ENCODE data around the gene GADD45G.
A peak's percentile ranks its signal among the peaks of the same experiment; 100 is the strongest.

Gene GADD45G

GRCh38 chr9:89606049-89606623 is 1.3 kb downstream of the GADD45G start:
- H3K27ac ChIP-seq, result peak overlapping the region; percentile 97
- TF ChIP-seq ZFX (IDR thresholded peaks at IDR 0.05; ENCODE audit: borderline replicate concordance), result no peak
- TF ChIP-seq, protein P1, sequence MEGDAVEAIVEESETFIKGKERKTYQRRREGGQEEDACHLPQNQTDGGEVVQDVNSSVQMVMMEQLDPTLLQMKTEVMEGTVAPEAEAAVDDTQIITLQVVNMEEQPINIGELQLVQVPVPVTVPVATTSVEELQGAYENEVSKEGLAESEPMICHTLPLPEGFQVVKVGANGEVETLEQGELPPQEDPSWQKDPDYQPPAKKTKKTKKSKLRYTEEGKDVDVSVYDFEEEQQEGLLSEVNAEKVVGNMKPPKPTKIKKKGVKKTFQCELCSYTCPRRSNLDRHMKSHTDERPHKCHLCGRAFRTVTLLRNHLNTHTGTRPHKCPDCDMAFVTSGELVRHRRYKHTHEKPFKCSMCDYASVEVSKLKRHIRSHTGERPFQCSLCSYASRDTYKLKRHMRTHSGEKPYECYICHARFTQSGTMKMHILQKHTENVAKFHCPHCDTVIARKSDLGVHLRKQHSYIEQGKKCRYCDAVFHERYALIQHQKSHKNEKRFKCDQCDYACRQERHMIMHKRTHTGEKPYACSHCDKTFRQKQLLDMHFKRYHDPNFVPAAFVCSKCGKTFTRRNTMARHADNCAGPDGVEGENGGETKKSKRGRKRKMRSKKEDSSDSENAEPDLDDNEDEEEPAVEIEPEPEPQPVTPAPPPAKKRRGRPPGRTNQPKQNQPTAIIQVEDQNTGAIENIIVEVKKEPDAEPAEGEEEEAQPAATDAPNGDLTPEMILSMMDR (IDR thresholded peaks at IDR 0.05), result no peak

DNA sequence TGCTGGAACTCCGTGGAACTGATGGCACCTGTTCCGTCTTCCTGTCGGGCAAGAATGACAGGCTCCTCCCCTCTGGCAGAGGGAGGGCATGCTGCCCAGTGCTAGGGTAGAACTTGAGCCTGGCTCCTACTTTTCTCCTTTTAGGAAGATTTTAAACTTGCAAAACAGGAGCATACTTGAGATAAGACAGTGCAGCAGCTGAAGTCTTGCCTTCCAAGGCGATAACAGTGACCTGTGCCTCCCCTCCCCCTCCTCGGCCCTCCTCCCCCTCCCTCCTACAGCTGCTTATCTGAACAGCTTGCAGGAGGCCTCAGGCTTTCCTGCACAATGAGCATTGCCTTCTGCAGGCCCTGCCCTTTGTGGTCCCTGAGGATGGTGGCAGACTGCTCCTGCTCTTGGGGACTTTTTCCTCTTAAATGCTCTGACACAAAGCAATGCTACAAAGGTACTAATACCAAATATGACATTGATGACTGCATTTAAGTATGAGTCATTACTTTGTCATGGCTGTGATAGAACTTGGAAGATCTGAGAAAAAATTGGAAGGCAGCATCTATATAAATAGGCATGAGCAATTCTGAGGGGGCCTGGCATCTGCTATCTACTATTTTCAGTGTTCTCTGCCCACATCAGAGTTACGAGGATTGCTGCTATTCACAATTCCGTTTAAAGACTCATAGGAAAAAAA is 2.0 kb downstream of the GADD45G start:
- no peak for TF ChIP-seq ZFX (IDR thresholded peaks at IDR 0.05; ENCODE audit: borderline replicate concordance)
- TF ChIP-seq, protein P1 (IDR thresholded peaks at IDR 0.05), result no peak
- peak overlapping the region; percentile 97 for H3K27ac ChIP-seq

DNA sequence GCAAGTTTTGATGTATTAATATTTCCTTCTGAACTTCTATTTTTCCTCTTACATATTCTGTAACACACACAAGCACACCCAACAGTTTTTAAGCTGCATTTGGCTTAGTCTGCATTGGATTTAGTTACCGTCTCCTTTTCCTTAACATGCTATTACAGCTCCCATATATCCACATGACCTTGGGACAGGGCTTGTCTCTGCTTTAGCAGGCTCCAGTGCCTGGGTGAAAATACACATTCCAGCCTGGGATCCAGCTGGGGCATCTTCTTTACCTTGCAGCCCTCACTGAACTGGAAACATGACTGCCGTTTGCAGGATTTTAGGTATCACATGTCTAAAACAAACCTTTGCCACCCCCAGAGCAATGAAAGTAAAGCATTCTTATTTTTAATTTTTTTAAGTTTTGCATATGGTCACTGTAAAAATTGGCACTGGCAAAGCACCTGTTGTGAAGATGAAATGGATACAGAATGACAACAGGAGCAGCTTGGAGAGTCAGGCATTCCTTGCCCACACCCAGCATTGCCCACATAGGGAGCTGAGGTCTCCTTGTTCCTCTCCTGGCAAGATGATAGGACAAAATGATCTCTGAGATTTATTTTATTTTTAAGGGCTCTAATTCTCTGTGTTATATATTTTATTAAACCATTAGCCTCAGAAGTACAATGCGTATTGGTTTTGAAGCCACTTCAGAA is 4.0 kb downstream of the GADD45G start:
- TF ChIP-seq, protein P1 (IDR thresholded peaks at IDR 0.05), result no peak
- H3K27ac ChIP-seq, result 0 out of 2 replicates have a peak overlapping the region, but pooled peaks have one; percentile 97

GRCh38 chr9:89609426-89610006 is 4.7 kb downstream of the GADD45G start:
- TF ChIP-seq, protein P1 (IDR thresholded peaks at IDR 0.05), result no peak
- no peak for TF ChIP-seq ZFX (IDR thresholded peaks at IDR 0.05; ENCODE audit: borderline replicate concordance)
- H3K27ac ChIP-seq, result no peak overlapping the region

DNA sequence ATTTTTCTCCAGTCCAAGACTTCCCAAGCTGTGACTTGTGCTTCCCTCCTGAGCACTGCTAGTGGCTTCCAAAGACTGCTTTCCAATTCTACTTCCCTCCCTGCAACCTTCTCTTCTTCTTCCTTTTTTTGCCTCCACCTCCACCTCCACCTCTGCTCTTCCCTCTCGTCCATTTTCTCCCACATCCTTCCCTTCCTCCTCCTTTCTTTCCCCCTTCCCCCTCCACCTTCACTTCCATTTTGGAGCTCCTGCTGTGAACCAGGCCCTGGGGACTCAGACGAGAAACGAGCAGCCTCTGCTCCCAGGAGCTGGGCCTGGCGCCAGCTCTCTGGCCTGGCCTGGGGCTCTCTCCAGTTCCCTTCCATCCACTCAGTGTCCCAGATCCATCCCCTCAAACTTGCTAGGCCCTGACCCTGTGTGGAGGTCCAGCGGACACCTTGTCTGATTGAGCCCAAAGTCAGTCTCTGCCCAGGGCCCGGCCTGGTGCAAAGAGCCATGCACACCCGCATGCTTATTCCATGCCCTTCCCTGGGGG is 5.6 kb downstream of the GADD45G start:
- no peak overlapping the region for H3K27ac ChIP-seq
- TF ChIP-seq, protein P1 (IDR thresholded peaks at IDR 0.05), result no peak
- TF ChIP-seq ZFX (IDR thresholded peaks at IDR 0.05; ENCODE audit: borderline replicate concordance), result no peak

DNA sequence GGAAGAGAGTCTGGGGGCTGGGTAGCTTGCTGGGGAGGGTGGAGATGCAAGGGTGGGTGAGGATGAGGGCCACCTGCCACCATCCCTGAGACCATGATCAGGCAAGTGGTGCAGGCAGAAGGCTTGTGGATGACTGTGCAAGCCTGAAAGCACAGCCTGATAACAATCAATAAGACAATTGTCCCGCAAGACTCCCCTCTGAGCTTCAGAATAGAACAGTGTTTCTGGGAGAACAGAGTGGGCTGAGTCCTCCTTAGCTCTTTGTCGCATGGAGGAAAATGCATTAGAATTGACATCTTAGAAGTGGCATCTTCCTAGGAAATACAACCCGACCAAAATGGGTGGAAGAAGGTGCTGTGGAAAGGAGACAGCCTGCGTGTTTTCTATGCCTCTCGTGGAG is 6.6 kb downstream of the GADD45G start:
- no peak overlapping the region for H3K27ac ChIP-seq
- TF ChIP-seq, protein P1 (IDR thresholded peaks at IDR 0.05), result no peak
- no peak for TF ChIP-seq ZFX (IDR thresholded peaks at IDR 0.05; ENCODE audit: borderline replicate concordance)
